ENCODE measurements around the gene SCN10A. TPM values are rescaled to one million over a fixed set of nuclear protein-coding genes. Genes with fewer than 3 reads are reported as not detected.

Gene SCN10A
- total and polyA plus RNA-seq, 9 of the 15 experiments (the other 6 are each of a cell fraction or from before 2014, with no cell fraction given), result not detected

DNA sequence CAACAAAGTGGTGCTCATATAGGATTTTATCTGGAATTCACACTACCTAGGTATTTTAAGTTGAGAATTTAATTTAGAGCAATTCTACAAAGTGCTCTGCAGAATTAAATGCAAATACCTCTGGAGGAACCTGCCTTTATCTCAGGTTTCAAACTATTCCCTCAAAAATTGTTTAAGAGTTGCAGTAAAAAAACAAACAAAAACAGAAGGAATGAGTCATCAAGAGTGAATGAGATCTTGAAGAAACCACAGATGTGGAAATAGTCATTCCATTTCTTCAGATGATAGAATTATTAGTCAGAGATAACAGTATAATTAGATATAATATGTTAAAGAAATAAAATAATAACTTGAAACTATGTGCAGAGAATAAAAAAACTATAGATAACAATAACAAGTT, 85.7 kb downstream of the SCN10A start:
- Histone ChIP-seq H3K4me3 (no peak overlapping the region), H3K4me2 (ENCODE audit: insufficient read depth, low read length) (no peak overlapping the region), H3K9ac (ENCODE audit: insufficient read depth in 1 of 2, low read depth in 2 of 2, low read length in 2 of 2) (no peak overlapping the region), H3K36me3 (ENCODE audit: control insufficient read depth, insufficient read depth, low read length) (no peaks in the 10 kb centered on the region), H3K4me1 (replicated peaks in 1 of 2; ENCODE audit: control insufficient read depth in 2 of 2, insufficient read depth in 2 of 2, low read length in 2 of 2) (peaks cover 10 to 15% of the 10 kb centered on the region in 2 experiments), H3K27me3 (ENCODE audit: control insufficient read depth in 2 of 2, insufficient read depth in 2 of 2, low read length in 2 of 2) (peaks cover 0 to 17% of the 10 kb centered on the region in 2 experiments; a peak in 2 of 5 replicates), H3K79me2 (ENCODE audit: control insufficient read depth, insufficient read depth, low read length) (no peaks in the 10 kb centered on the region), H4K20me1 (replicated peaks; ENCODE audit: control insufficient read depth, insufficient read depth, low read length) (0 out of 2 replicates have a peak, but pooled peaks cover 4% of the 10 kb centered on the region), H3K9me3 (replicated peaks; ENCODE audit: control insufficient read depth, insufficient read depth, low read depth, low read length) (no peaks in the 10 kb centered on the region), H2AFZ (ENCODE audit: low read depth, low read length) (no peak overlapping the region), H3K27ac (ENCODE audit: extremely low read depth, low read depth, low read length) (no peak overlapping the region), H3K9me1 (ENCODE audit: control insufficient read depth, insufficient read depth, low read length) (no peaks in the 10 kb centered on the region)
- CTCF ChIA-PET (ENCODE audit: low intra/inter-chr PET ratio), result no interaction called here
- FAIRE-seq (no peak), DNase-seq (ENCODE audit: extremely low read depth in 1 of 4, low spot score in 3 of 4) (no peak), ATAC-seq (no peak)
- POLR2A ChIA-PET, result no interaction called here
- intact Hi-C loops (cut with micrococcal nuclease) (no loop called here), in situ Hi-C loops (cut with MboI) (no loop called here)
- BruUV-seq (replicated peaks), result no TSS peak
- TF ChIP-seq ARID1B (IDR thresholded peaks at IDR 0.05), result 0 out of 2 replicates have a peak, but pooled peaks have one; percentile 10
- TF ChIP-seq EP300 (IDR thresholded peaks at IDR 0.05; ENCODE audit: low read length), result no peak
- TF ChIP-seq ZNF75A (CRISPR knock-in tag; IDR thresholded peaks at IDR 0.05), result no peak
- TF ChIP-seq, protein P1, sequence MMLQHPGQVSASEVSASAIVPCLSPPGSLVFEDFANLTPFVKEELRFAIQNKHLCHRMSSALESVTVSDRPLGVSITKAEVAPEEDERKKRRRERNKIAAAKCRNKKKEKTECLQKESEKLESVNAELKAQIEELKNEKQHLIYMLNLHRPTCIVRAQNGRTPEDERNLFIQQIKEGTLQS (IDR thresholded peaks at IDR 0.05), result peak; percentile 71
- TF ChIP-seq, protein P1 (CRISPR knock-in tag; conservative IDR thresholded peaks at IDR 0.05), result no peak
- no peak for TF ChIP-seq CEBPG (CRISPR knock-in tag; IDR thresholded peaks at IDR 0.05)
- TF ChIP-seq CEBPG (tag; conservative IDR thresholded peaks at IDR 0.05 in 1 of 2, IDR thresholded peaks at IDR 0.05 in 1 of 2), result no peak
- TF ChIP-seq RUNX1 (IDR thresholded peaks at IDR 0.05; ENCODE audit: low read depth), result no peak
- TF ChIP-seq HDAC8 (tag; IDR thresholded peaks at IDR 0.05), result no peak
- TF ChIP-seq, protein P2, sequence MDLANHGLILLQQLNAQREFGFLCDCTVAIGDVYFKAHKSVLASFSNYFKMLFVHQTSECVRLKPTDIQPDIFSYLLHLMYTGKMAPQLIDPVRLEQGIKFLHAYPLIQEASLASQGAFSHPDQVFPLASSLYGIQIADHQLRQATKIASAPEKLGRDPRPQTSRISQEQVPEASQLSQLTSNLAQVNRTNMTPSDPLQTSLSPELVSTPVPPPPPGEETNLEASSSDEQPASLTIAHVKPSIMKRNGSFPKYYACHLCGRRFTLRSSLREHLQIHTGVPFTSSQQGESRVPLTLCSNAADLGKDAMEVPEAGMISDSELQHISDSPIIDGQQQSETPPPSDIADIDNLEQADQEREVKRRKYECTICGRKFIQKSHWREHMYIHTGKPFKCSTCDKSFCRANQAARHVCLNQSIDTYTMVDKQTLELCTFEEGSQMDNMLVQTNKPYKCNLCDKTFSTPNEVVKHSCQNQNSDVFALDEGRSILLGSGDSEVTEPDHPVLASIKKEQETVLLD (IDR thresholded peaks at IDR 0.05), result no peak
- TF ChIP-seq, protein P3, sequence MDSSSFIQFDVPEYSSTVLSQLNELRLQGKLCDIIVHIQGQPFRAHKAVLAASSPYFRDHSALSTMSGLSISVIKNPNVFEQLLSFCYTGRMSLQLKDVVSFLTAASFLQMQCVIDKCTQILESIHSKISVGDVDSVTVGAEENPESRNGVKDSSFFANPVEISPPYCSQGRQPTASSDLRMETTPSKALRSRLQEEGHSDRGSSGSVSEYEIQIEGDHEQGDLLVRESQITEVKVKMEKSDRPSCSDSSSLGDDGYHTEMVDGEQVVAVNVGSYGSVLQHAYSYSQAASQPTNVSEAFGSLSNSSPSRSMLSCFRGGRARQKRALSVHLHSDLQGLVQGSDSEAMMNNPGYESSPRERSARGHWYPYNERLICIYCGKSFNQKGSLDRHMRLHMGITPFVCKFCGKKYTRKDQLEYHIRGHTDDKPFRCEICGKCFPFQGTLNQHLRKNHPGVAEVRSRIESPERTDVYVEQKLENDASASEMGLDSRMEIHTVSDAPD (CRISPR knock-in tag; IDR thresholded peaks at IDR 0.05), result no peak
- no peak for TF ChIP-seq MTA2 (IDR thresholded peaks at IDR 0.05; ENCODE audit: low read depth)
- TF ChIP-seq, protein P4, sequence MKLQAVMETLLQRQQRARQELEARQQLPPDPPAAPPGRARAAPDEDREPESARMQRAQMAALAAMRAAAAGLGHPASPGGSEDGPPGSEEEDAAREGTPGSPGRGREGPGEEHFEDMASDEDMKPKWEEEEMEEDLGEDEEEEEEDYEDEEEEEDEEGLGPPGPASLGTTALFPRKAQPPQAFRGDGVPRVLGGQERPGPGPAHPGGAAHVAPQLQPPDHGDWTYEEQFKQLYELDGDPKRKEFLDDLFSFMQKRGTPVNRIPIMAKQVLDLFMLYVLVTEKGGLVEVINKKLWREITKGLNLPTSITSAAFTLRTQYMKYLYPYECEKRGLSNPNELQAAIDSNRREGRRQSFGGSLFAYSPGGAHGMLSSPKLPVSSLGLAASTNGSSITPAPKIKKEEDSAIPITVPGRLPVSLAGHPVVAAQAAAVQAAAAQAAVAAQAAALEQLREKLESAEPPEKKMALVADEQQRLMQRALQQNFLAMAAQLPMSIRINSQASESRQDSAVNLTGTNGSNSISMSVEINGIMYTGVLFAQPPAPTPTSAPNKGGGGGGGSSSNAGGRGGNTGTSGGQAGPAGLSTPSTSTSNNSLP (IDR thresholded peaks at IDR 0.05; ENCODE audit: borderline replicate concordance, low read depth, low read length), result no peak
- TF ChIP-seq GATAD2A (IDR thresholded peaks at IDR 0.05), result no peak
- TF ChIP-seq ZNF696 (CRISPR knock-in tag; conservative IDR thresholded peaks at IDR 0.05), result no peak
- TF ChIP-seq RB1 (IDR thresholded peaks at IDR 0.05; ENCODE audit: low read depth), result no peak
- no peak for TF ChIP-seq U2AF2 (optimal IDR thresholded peaks at IDR 0.05; ENCODE audit: low read depth, low read length)
- TF ChIP-seq FOXK2 (conservative IDR thresholded peaks at IDR 0.05 in 1 of 2, IDR thresholded peaks at IDR 0.05 in 1 of 2; ENCODE audit: low read depth in 2 of 2), result no peak
- TF ChIP-seq ZZZ3 (IDR thresholded peaks at IDR 0.05), result no peak
- TF ChIP-seq JUND (IDR thresholded peaks at IDR 0.05; ENCODE audit: borderline replicate concordance, low read depth, low read length), result 0 out of 2 replicates have a peak, but pooled peaks have one; percentile 5
- TF ChIP-seq JUND (tag; IDR thresholded peaks at IDR 0.05; ENCODE audit: borderline replicate concordance, low read depth, low read length), result peak; percentile 17; the same call in 1 of the 3 replicates
